T-helper 9 cell (primary cell): ENCODE results near the gene EGF.
"Not testable (repeated sequence)": the region's sequence is repeated elsewhere in the genome, so short reads cannot be mapped to it uniquely, and the experiment has no call there.

ENCODE experiments used
- DNase-seq: peaks from one replicate; pipeline ENCODE4 v3.0.0-alpha.2; 2020

EGF gene

GRCh38 chr4:109915385-109916026 lies 2.8 kb downstream of the EGF start:
- no peak for DNase-seq

GRCh38 chr4:109916027-109916409 lies 3.3 kb downstream of the EGF start:
- no peak for DNase-seq

- DNase-seq = no peak
Measured at GRCh38 chr4:109921384-109921808, 8.7 kb downstream of the EGF start.

- DNase-seq = no peak
Measured at GRCh38 chr4:109925396-109925795, 12.7 kb downstream of the EGF start.

GRCh38 chr4:109928327-109929045 lies 15.8 kb downstream of the EGF start:
- DNase-seq = no peak

- DNase-seq = no peak
Measured at GRCh38 chr4:109930464-109930863, 17.8 kb downstream of the EGF start.

GRCh38 chr4:109930872-109931271 lies 18.2 kb downstream of the EGF start:
- DNase-seq = no peak

- DNase-seq = no peak
Measured at GRCh38 chr4:109931318-109931717, 18.6 kb downstream of the EGF start.

GRCh38 chr4:109937352-109937751 lies 24.7 kb downstream of the EGF start:
- DNase-seq = not testable (repeated sequence)

GRCh38 chr4:109939190-109939589 lies 26.5 kb downstream of the EGF start:
- DNase-seq = no peak

- no peak for DNase-seq
Measured at GRCh38 chr4:109942292-109942926, 29.7 kb downstream of the EGF start.

GRCh38 chr4:109943745-109944144 lies 31.1 kb downstream of the EGF start:
- DNase-seq = no peak

- no peak for DNase-seq
Measured at GRCh38 chr4:109944591-109944990, 31.9 kb downstream of the EGF start.

- DNase-seq = no peak
Measured at GRCh38 chr4:109945056-109945455, 32.4 kb downstream of the EGF start.

- no peak for DNase-seq
Measured at GRCh38 chr4:109946120-109946519, 33.4 kb downstream of the EGF start.

GRCh38 chr4:109947457-109947856 lies 34.8 kb downstream of the EGF start:
- no peak for DNase-seq

- DNase-seq = no peak
Measured at GRCh38 chr4:109947918-109948317, 35.2 kb downstream of the EGF start.

- DNase-seq = not testable (repeated sequence)
Measured at GRCh38 chr4:109949099-109949718, 36.5 kb downstream of the EGF start.

GRCh38 chr4:109952612-109953011 lies 39.9 kb downstream of the EGF start:
- no peak for DNase-seq

- DNase-seq = no peak
Measured at GRCh38 chr4:109953556-109953955, 40.9 kb downstream of the EGF start.

- no peak for DNase-seq
Measured at GRCh38 chr4:109955146-109955545, 42.5 kb downstream of the EGF start.

- DNase-seq = no peak
Measured at GRCh38 chr4:109957227-109957626, 44.5 kb downstream of the EGF start.

- no peak for DNase-seq
Measured at GRCh38 chr4:109959195-109959594, 46.5 kb downstream of the EGF start.

- no peak for DNase-seq
Measured at GRCh38 chr4:109962401-109962800, 49.7 kb downstream of the EGF start.
